K562 (cell line): ENCODE data around the gene PTPRG. TPM values are rescaled to one million over a fixed set of nuclear protein-coding genes. Genes with fewer than 3 reads are reported as not detected.

Experiments used
- ATAC-seq: fragments of 200-7000 bp; cut with Tn5 transposase; 3 replicates; pipeline ENCODE4 v1.9.1; 2020; ENCODE audit warnings: moderate library complexity
- BruUV-seq: library from RNA; stranded (reverse); fragments of 400-500 nt; replicated peaks from 2 replicates; lab custom pipeline; 2021; lab: Mats Ljungman, UMichigan
- CTCF ChIA-PET: fragments of 300-600 bp; formaldehyde crosslinking; extraction: SDS; loops from one replicate; lab custom pipeline; 2021; ENCODE audit warnings: low intra/inter-chr PET ratio; lab: Yijun Ruan, JAX
- POLR2A ChIA-PET: fragments of 300-600, 350-650 bp; sonication (Branson Sonifier 250); formaldehyde crosslinking; extraction: SDS; loops from one replicate; lab custom pipeline; 2021; ENCODE audit warnings: antibody characterized with exemption, inconsistent platforms; lab: Yijun Ruan, JAX
- DNase-seq, 4 experiments: peaks; one replicate each; pipeline versions ENCODE4 v3.0.0 to v3.0.0-alpha.2; 2011 to 2018; ENCODE audit warnings: low spot score in 3 of 4, mixed read lengths in 3 of 4; ENCODE audit errors: extremely low read depth in 1 of 4
- FAIRE-seq: peaks from 2 replicates; lab custom pipeline; 2011; peaks lifted over from hg19 to GRCh38; lab: Jason Lieb, UNC
- H2AFZ ChIP-seq: 2 replicates; pipeline ENCODE4 v1.6.0; 2011; ENCODE audit warnings: low read depth, low read length, control low read depth, inconsistent platforms
- H3K27ac ChIP-seq: fragments of 200-600 bp; 3 replicates; pipeline ENCODE4 v1.8.0; 2011; ENCODE audit warnings: low read depth, mild to moderate bottlenecking, control low read depth, inconsistent platforms, low read length, moderate library complexity, mixed read lengths; ENCODE audit errors: extremely low read depth
- H3K27me3 ChIP-seq, 2 experiments: fragments of 300-600 bp in 1 of 2; 2 replicates in 1 of 2; 3 replicates in 1 of 2; pipeline versions ENCODE4 v1.6.0 to v1.8.0; 2011; ENCODE audit warnings: inconsistent platforms in 2 of 2, low read length in 2 of 2, mild to moderate bottlenecking in 1 of 2, mixed read lengths in 1 of 2, moderate library complexity in 1 of 2; ENCODE audit not compliant: control insufficient read depth in 2 of 2, insufficient read depth in 2 of 2
- H3K36me3 ChIP-seq: fragments of 300-600 bp; 3 replicates; pipeline ENCODE4 v1.8.0; 2011; ENCODE audit warnings: mild to moderate bottlenecking, low read length, inconsistent platforms; ENCODE audit not compliant: control insufficient read depth, insufficient read depth
- H3K4me1 ChIP-seq, 2 experiments: fragments of 200-600 bp in 1 of 2; replicated peaks in 1 of 2; 2 replicates in 1 of 2; 3 replicates in 1 of 2; pipeline versions ENCODE4 v1.5.1 to v1.8.0; 2011; ENCODE audit warnings: inconsistent platforms in 2 of 2, low read length in 2 of 2, mild to moderate bottlenecking in 1 of 2, mixed read lengths in 1 of 2, moderate library complexity in 1 of 2; ENCODE audit not compliant: control insufficient read depth in 2 of 2, insufficient read depth in 2 of 2
- H3K4me2 ChIP-seq: 2 replicates; pipeline ENCODE4 v1.6.1; 2011; ENCODE audit warnings: low read length, control low read depth, inconsistent platforms, mixed read lengths; ENCODE audit not compliant: insufficient read depth
- H3K4me3 ChIP-seq: fragments of 200-600 bp; sonication (generic), shearing (Covaris generic); 2 replicates; pipeline ENCODE4 v1.5.1; 2016; ENCODE audit warnings: control low read depth, inconsistent platforms
- H3K79me2 ChIP-seq: fragments of 200-600 bp; 3 replicates; pipeline ENCODE4 v1.8.0; 2011; ENCODE audit warnings: low read length, inconsistent platforms; ENCODE audit not compliant: control insufficient read depth, insufficient read depth
- H3K9ac ChIP-seq, 2 experiments: 2 replicates each; pipeline versions ENCODE4 v1.6.0 to v1.6.1; 2011; ENCODE audit warnings: low read depth in 2 of 2, low read length in 2 of 2, control low read depth in 1 of 2, inconsistent platforms in 1 of 2, mild to moderate bottlenecking in 1 of 2, mixed read lengths in 1 of 2; ENCODE audit not compliant: insufficient read depth in 1 of 2
- H3K9me1 ChIP-seq: one replicate; pipeline ENCODE4 v1.6.0; 2011; ENCODE audit warnings: inconsistent platforms, mild to moderate bottlenecking, low read length, moderate library complexity; ENCODE audit not compliant: control insufficient read depth, insufficient read depth
- H3K9me3 ChIP-seq: replicated peaks from 2 replicates; pipeline ENCODE4 v1.5.1; 2011; ENCODE audit warnings: low read depth, low read length, inconsistent platforms; ENCODE audit not compliant: control insufficient read depth, insufficient read depth
- H4K20me1 ChIP-seq: replicated peaks from 2 replicates; pipeline ENCODE4 v1.6.1; 2011; ENCODE audit warnings: low read length, inconsistent platforms, mixed read lengths; ENCODE audit not compliant: control insufficient read depth, insufficient read depth
- JUN ChIP-seq, 2 experiments: sonication (generic) in 1 of 2; formaldehyde crosslinking in 1 of 2; IDR thresholded peaks; 2 replicates each; pipeline versions ENCODE4 v1.6.1 to v1.8.0; 2012 to 2022; ENCODE audit warnings: borderline replicate concordance in 2 of 2, mild to moderate bottlenecking in 2 of 2, improper control_type of control experiment in 1 of 2, low read depth in 1 of 2, low read length in 1 of 2, missing genetic modification reagents in 1 of 2
- NONO ChIP-seq, 2 experiments: fragments of 200-400 bp in 1 of 2; fragments of 450-650 bp in 1 of 2; formaldehyde crosslinking in 1 of 2; IDR thresholded peaks; 2 replicates each; pipeline ENCODE4 v1.6.1; 2017; ENCODE audit warnings: low read depth in 2 of 2, mild to moderate bottlenecking in 2 of 2, moderate library complexity in 2 of 2, low read length in 1 of 2
- SMARCA4 ChIP-seq: fragments of 450-650 bp; IDR thresholded peaks from 2 replicates; pipeline ENCODE4 v1.6.1; 2016
- XRCC5 ChIP-seq: fragments of 200-400 bp; formaldehyde crosslinking; IDR thresholded peaks from 2 replicates; pipeline ENCODE4 v1.6.1; 2017; ENCODE audit warnings: low read depth, mild to moderate bottlenecking, low read length
- ZNF551 ChIP-seq: fragments of 250-450 bp; sonication (Bioruptor Pico); IDR thresholded peaks from 2 replicates; pipeline ENCODE4 v1.5.0; 2021; ENCODE audit warnings: mild to moderate bottlenecking, moderate library complexity
- WGBS: fragments of 100-300 bp; shearing (Covaris generic); methylation state at CpG from one replicate; pipeline ENCODE4 v1.1.6; 2016; ENCODE audit warnings: low coverage, mixed read lengths; ENCODE audit not compliant: insufficient coverage; ENCODE audit errors: missing lambda C conversion rate; 5-methylcytosine and 5-hydroxymethylcytosine counted together
- in situ Hi-C: fragments of 300-500 bp; cut with MboI; formaldehyde crosslinking; loops from 4 replicates; pipeline ENCODE4 v1.15.0; 2018; ENCODE audit warnings: inconsistent platforms, mixed read lengths
- intact Hi-C: fragments of 100-400 bp; cut with micrococcal nuclease; formaldehyde crosslinking; loops from 2 replicates; pipeline ENCODE4 v1.14.2; 2022
- polyA plus RNA-seq, 8 experiments: library from polyadenylated mRNA; depleted of rRNA in 4 of 8; stranded (reverse) in 5 of 8; unstranded in 3 of 8; fragments of >200 nt; fragmentation: Nextera tagmentation in 2 of 8; fragmentation: Illumina TruSeq in 1 of 8; extraction: Ambion mirVana in 2 of 8; extraction: Trizol in 1 of 8; gene quantifications; 2 replicates each; pipeline versions ENCODE4 v1.2.1 to v1.2.3, GENCODE V29; 2011 to 2014; ENCODE audit warnings: inconsistent platforms in 1 of 8, missing spikeins in 1 of 8
- total RNA-seq, 7 experiments: library from RNA; depleted of rRNA in 6 of 7; stranded (reverse); fragments of >200 nt in 6 of 7; fragmentation: Illumina TruSeq in 2 of 7; extraction: Trizol in 2 of 7; gene quantifications; 2 replicates each; pipeline versions ENCODE4 v1.2.1 to v1.2.3, GENCODE V29; 2011 to 2021; ENCODE audit warnings: low replicate concordance in 1 of 7

Gene PTPRG
- total and polyA plus RNA-seq, 9 of the 15 experiments (the other 6 are each of a cell fraction or from before 2014, with no cell fraction given), result 0.16 TPM; not detected in 8

GRCh38 chr3:62135741-62136140 is 574.4 kb downstream of the PTPRG start:
- ChIA-PET CTCF (no interaction called here), POLR2A (no interaction called here)
- H3K36me3 ChIP-seq, result no peaks in the 10 kb centered on the region
- no peaks in the 10 kb centered on the region for H3K9me1 ChIP-seq
- H3K4me1 ChIP-seq, result no peaks in the 10 kb centered on the region
- intact Hi-C loops, result no loop called here
- no peak overlapping the region for H3K9ac ChIP-seq
- in situ Hi-C loops, result no loop called here
- FAIRE-seq, result no peak
- BruUV-seq, result no TSS peak
- H2AFZ ChIP-seq, result no peak overlapping the region
- no peaks in the 10 kb centered on the region for H3K27me3 ChIP-seq
- ATAC-seq, result no peak
- no peaks in the 10 kb centered on the region for H3K79me2 ChIP-seq
- H3K4me2 ChIP-seq, result no peak overlapping the region
- no peaks in the 10 kb centered on the region for H4K20me1 ChIP-seq
- no peak for DNase-seq
- H3K27ac ChIP-seq, result no peak overlapping the region
- H3K4me3 ChIP-seq, result no peak overlapping the region
- no peaks in the 10 kb centered on the region for H3K9me3 ChIP-seq
- WGBS, result 0% methylated on average over 7 of the region's 7 CpGs
- TF ChIP-seq XRCC5 (no peak), SMARCA4 (no peak)
- TF ChIP-seq, all 486 proteins: peak for 0

GRCh38 chr3:62139957-62140356 is 578.6 kb downstream of the PTPRG start:
- no peak overlapping the region for H2AFZ ChIP-seq
- no peak overlapping the region for H3K4me3 ChIP-seq
- H3K4me2 ChIP-seq, result no peak overlapping the region
- ChIA-PET POLR2A (no interaction called here), CTCF (no interaction called here)
- DNase-seq (no peak), FAIRE-seq (no peak), ATAC-seq (no peak)
- in situ Hi-C loops (no loop called here), intact Hi-C loops (no loop called here)
- WGBS, result 2% methylated on average over 6 of the region's 6 CpGs
- TF ChIP-seq JUN (IDR thresholded peaks at IDR 0.05; ENCODE audit: borderline replicate concordance, low read depth, low read length) (no peak), JUN (CRISPR knock-in tag; IDR thresholded peaks at IDR 0.05; ENCODE audit: borderline replicate concordance) (no peak), NONO (IDR thresholded peaks at IDR 0.05; ENCODE audit: low read depth in 2 of 2, low read length in 1 of 2) (no peak), ZNF551 (CRISPR knock-in tag) (no peak)
- no peaks in the 10 kb centered on the region for H3K27me3 ChIP-seq
- H3K9me1 ChIP-seq, result no peaks in the 10 kb centered on the region
- no peaks in the 10 kb centered on the region for H3K4me1 ChIP-seq
- BruUV-seq, result no TSS peak
- H3K9me3 ChIP-seq, result no peaks in the 10 kb centered on the region
- H3K36me3 ChIP-seq, result no peaks in the 10 kb centered on the region
- H3K27ac ChIP-seq, result no peak overlapping the region
- no peaks in the 10 kb centered on the region for H4K20me1 ChIP-seq
- no peak overlapping the region for H3K9ac ChIP-seq
- H3K79me2 ChIP-seq, result no peaks in the 10 kb centered on the region
